ENCODE data around the gene SDC3.

DNA sequence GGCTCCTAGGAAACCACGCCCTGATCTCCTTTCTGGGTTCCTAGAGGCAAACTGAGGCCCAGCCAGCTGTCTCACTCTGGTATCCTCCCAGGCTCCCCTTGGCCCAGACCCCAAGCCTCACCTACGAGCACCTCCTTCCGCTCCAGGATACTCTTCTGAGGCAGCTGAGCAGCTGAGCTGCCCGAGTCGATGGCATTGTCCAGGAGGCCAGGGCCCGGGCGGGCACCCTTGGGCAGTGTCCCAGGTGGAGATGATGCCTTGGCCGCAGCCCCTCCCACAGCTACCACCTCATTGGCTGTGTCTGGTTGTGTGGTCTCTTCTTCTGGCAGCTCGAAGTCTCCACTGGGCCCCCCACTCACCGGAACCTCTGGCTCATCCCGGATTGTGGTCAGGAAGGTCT lies 34.4 kb downstream of the SDC3 start:
- TF ChIP-seq, protein P1, sequence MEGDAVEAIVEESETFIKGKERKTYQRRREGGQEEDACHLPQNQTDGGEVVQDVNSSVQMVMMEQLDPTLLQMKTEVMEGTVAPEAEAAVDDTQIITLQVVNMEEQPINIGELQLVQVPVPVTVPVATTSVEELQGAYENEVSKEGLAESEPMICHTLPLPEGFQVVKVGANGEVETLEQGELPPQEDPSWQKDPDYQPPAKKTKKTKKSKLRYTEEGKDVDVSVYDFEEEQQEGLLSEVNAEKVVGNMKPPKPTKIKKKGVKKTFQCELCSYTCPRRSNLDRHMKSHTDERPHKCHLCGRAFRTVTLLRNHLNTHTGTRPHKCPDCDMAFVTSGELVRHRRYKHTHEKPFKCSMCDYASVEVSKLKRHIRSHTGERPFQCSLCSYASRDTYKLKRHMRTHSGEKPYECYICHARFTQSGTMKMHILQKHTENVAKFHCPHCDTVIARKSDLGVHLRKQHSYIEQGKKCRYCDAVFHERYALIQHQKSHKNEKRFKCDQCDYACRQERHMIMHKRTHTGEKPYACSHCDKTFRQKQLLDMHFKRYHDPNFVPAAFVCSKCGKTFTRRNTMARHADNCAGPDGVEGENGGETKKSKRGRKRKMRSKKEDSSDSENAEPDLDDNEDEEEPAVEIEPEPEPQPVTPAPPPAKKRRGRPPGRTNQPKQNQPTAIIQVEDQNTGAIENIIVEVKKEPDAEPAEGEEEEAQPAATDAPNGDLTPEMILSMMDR (IDR thresholded peaks at IDR 0.05): no peak
- TF ChIP-seq EP300 (IDR thresholded peaks at IDR 0.05): no peak
- TF ChIP-seq POLR2A (IDR thresholded peaks at IDR 0.05): no peak
